ENCODE measurements around the gene TRIM72.

- TF ChIP-seq EZH2 (IDR thresholded peaks at IDR 0.05) (no peak), POLR2AphosphoS5 (IDR thresholded peaks at IDR 0.05; ENCODE audit: borderline replicate concordance, low read depth, low read length) (no peak), FOXP2 (optimal IDR thresholded peaks at IDR 0.05; ENCODE audit: control extremely low read depth, extremely low read length, insufficient read depth) (no peak)
Measured at GRCh38 chr16:31253642-31254045, 39.7 kb downstream of the TRIM72 start.
